Stimulated activated CD8-positive, alpha-beta memory T cell treated with anti-CD3 and anti-CD28 coated beads, Interleukin-12 subunit alpha, Interleukin-12 subunit beta, amount 100 ng/mL, for 4 hours (primary cell): Measurements from ENCODE around the gene ASB9.
"Not testable (repeated sequence)": the region's sequence is repeated elsewhere in the genome, so short reads cannot be mapped to it uniquely, and the experiment has no call there.

Experiments
- DNase-seq: peaks from one replicate; pipeline ENCODE4 v3.0.0-alpha.2; 2020; ENCODE audit warnings: low read depth

Gene ASB9

GRCh38 chrX:15241301-15241700 is 28.6 kb downstream of the ASB9 start:
- no peak for DNase-seq

- DNase-seq, result no peak
Measured at GRCh38 chrX:15240414-15240813, 29.5 kb downstream of the ASB9 start.

- no peak for DNase-seq
Measured at GRCh38 chrX:15236146-15236545, 33.7 kb downstream of the ASB9 start.

GRCh38 chrX:15235001-15235400 is 34.9 kb downstream of the ASB9 start:
- DNase-seq, result no peak

- DNase-seq, result no peak
Measured at GRCh38 chrX:15233416-15234015, 36.4 kb downstream of the ASB9 start.

- DNase-seq, result no peak
Measured at GRCh38 chrX:15224747-15225146, 45.1 kb downstream of the ASB9 start.

- DNase-seq, result no peak
Measured at GRCh38 chrX:15221321-15221720, 48.6 kb downstream of the ASB9 start.

GRCh38 chrX:15217161-15217560 is 52.7 kb downstream of the ASB9 start:
- DNase-seq, result no peak

GRCh38 chrX:15216280-15216679 is 53.6 kb downstream of the ASB9 start:
- no peak for DNase-seq

GRCh38 chrX:15215366-15215765 is 54.5 kb downstream of the ASB9 start:
- no peak for DNase-seq

- no peak for DNase-seq
Measured at GRCh38 chrX:15214588-15214987, 55.3 kb downstream of the ASB9 start.

GRCh38 chrX:15209096-15209495 is 60.8 kb downstream of the ASB9 start:
- DNase-seq, result no peak

- no peak for DNase-seq
Measured at GRCh38 chrX:15207994-15208393, 61.9 kb downstream of the ASB9 start.

- no peak for DNase-seq
Measured at GRCh38 chrX:15207384-15207783, 62.5 kb downstream of the ASB9 start.

GRCh38 chrX:15206306-15206705 is 63.6 kb downstream of the ASB9 start:
- no peak for DNase-seq

- DNase-seq, result no peak
Measured at GRCh38 chrX:15204130-15204751, 65.6 kb downstream of the ASB9 start.

- DNase-seq, result no peak
Measured at GRCh38 chrX:15203694-15204093, 66.2 kb downstream of the ASB9 start.

GRCh38 chrX:15202454-15203177 is 67.3 kb downstream of the ASB9 start:
- no peak for DNase-seq

GRCh38 chrX:15200871-15201270 is 69.0 kb downstream of the ASB9 start:
- DNase-seq, result no peak

- not testable (repeated sequence) for DNase-seq
Measured at GRCh38 chrX:15198608-15199202, 71.2 kb downstream of the ASB9 start.

- DNase-seq, result no peak
Measured at GRCh38 chrX:15194146-15194545, 75.7 kb downstream of the ASB9 start.
